Stimulated activated naive CD8-positive, alpha-beta T cell treated with anti-CD3 and anti-CD28 coated beads, Interleukin-15, Interleukin-2, amounts not matched to agents 100 ng/mL and 50 ng/mL, for 24 hours (primary cell): ENCODE measurements around the gene AOAH.

Experiments used
- H3K27ac Mint-ChIP-seq: one replicate; pipeline ENCODE4 v1.8.0; 2021; ENCODE audit warnings: mild to moderate bottlenecking, mixed read lengths
- H3K27me3 Mint-ChIP-seq: one replicate; pipeline ENCODE4 v1.8.0; 2021; ENCODE audit warnings: mixed read lengths
- H3K36me3 Mint-ChIP-seq: one replicate; pipeline ENCODE4 v1.8.0; 2021; ENCODE audit warnings: low read depth, mixed read lengths
- H3K4me1 Mint-ChIP-seq: one replicate; pipeline ENCODE4 v1.8.0; 2021; ENCODE audit warnings: low read depth, mixed read lengths
- H3K4me3 Mint-ChIP-seq: one replicate; pipeline ENCODE4 v1.8.0; 2021; ENCODE audit warnings: mild to moderate bottlenecking, mixed read lengths
- H3K9me3 Mint-ChIP-seq: one replicate; pipeline ENCODE4 v1.8.0; 2021; ENCODE audit warnings: mixed read lengths

The AOAH gene

GRCh38 chr7:36723951-36724664 lies at the start of gene AOAH:
Gene AOAH, minus strand, starts transcription at chr7:36724494. Its CDS starts 346 bp downstream, at chr7:36724148.
- Mint-ChIP-seq H3K27ac (peak within 1 kb of the TSS; percentile 92), H3K4me1 (peaks cover 87% of the 10 kb centered on the region), H3K36me3 (peaks cover 3% of the 10 kb centered on the region), H3K4me3 (peak within 1 kb of the TSS; percentile 87), H3K9me3 (no peaks in the 10 kb centered on the region), H3K27me3 (no peaks in the 10 kb centered on the region)

- H3K27ac Mint-ChIP-seq: no peak overlapping the region
These were observed 42.2 kb upstream of the AOAH start for GRCh38 chr7:36766451-36766850.

GRCh38 chr7:36765605-36766004 lies 41.3 kb upstream of the AOAH start:
- Mint-ChIP-seq H3K4me1 (peaks cover 18% of the 10 kb centered on the region), H3K4me3 (no peak overlapping the region), H3K27me3 (no peaks in the 10 kb centered on the region), H3K36me3 (no peaks in the 10 kb centered on the region), H3K9me3 (no peaks in the 10 kb centered on the region), H3K27ac (no peak overlapping the region)

More at GRCh38 chr7:36766451-36766850, 42.2 kb upstream of the AOAH start:
- Mint-ChIP-seq H3K27me3 (no peaks in the 10 kb centered on the region), H3K4me1 (peaks cover 15% of the 10 kb centered on the region), H3K36me3 (no peaks in the 10 kb centered on the region), H3K4me3 (no peak overlapping the region), H3K9me3 (no peaks in the 10 kb centered on the region)

- Mint-ChIP-seq H3K9me3 (no peaks in the 10 kb centered on the region), H3K4me3 (no peak overlapping the region), H3K4me1 (peaks cover 18% of the 10 kb centered on the region), H3K27ac (no peak overlapping the region), H3K36me3 (no peaks in the 10 kb centered on the region), H3K27me3 (no peaks in the 10 kb centered on the region)
These were observed 40.6 kb upstream of the AOAH start for GRCh38 chr7:36764929-36765328.

GRCh38 chr7:36763132-36763816 lies 39.0 kb upstream of the AOAH start:
- Mint-ChIP-seq H3K4me1 (peaks cover 18% of the 10 kb centered on the region), H3K9me3 (no peaks in the 10 kb centered on the region), H3K27ac (no peak overlapping the region), H3K27me3 (no peaks in the 10 kb centered on the region), H3K36me3 (no peaks in the 10 kb centered on the region), H3K4me3 (no peak overlapping the region)

GRCh38 chr7:36762394-36762793 lies 38.1 kb upstream of the AOAH start:
- Mint-ChIP-seq H3K27ac (no peak overlapping the region), H3K4me1 (peaks cover 18% of the 10 kb centered on the region)

GRCh38 chr7:36761835-36762234 lies 37.5 kb upstream of the AOAH start:
- H3K36me3 Mint-ChIP-seq: no peaks in the 10 kb centered on the region
- H3K27me3 Mint-ChIP-seq: no peaks in the 10 kb centered on the region
- no peaks in the 10 kb centered on the region for H3K9me3 Mint-ChIP-seq
- no peak overlapping the region for H3K27ac Mint-ChIP-seq
- no peak overlapping the region for H3K4me3 Mint-ChIP-seq
- peaks cover 18% of the 10 kb centered on the region for H3K4me1 Mint-ChIP-seq

More at GRCh38 chr7:36762394-36762793, 38.1 kb upstream of the AOAH start:
- Mint-ChIP-seq H3K4me3 (no peak overlapping the region), H3K36me3 (no peaks in the 10 kb centered on the region), H3K27me3 (no peaks in the 10 kb centered on the region), H3K9me3 (no peaks in the 10 kb centered on the region)

GRCh38 chr7:36760856-36761762 lies 36.8 kb upstream of the AOAH start:
- Mint-ChIP-seq H3K27ac (no peak overlapping the region), H3K4me3 (no peak overlapping the region)

GRCh38 chr7:36758879-36759278 lies 34.6 kb upstream of the AOAH start:
- Mint-ChIP-seq H3K27ac (no peak overlapping the region), H3K4me3 (no peak overlapping the region), H3K4me1 (peaks cover 7% of the 10 kb centered on the region), H3K27me3 (no peaks in the 10 kb centered on the region), H3K9me3 (no peaks in the 10 kb centered on the region), H3K36me3 (no peaks in the 10 kb centered on the region)

More at GRCh38 chr7:36760856-36761762, 36.8 kb upstream of the AOAH start:
- H3K4me1 Mint-ChIP-seq: peaks cover 18% of the 10 kb centered on the region
- H3K9me3 Mint-ChIP-seq: no peaks in the 10 kb centered on the region
- no peaks in the 10 kb centered on the region for H3K36me3 Mint-ChIP-seq
- H3K27me3 Mint-ChIP-seq: no peaks in the 10 kb centered on the region

GRCh38 chr7:36755484-36755883 lies 31.2 kb upstream of the AOAH start:
- Mint-ChIP-seq H3K4me3 (no peak overlapping the region), H3K4me1 (peaks cover 4% of the 10 kb centered on the region), H3K27me3 (peaks cover 4% of the 10 kb centered on the region), H3K27ac (no peak overlapping the region), H3K36me3 (no peaks in the 10 kb centered on the region), H3K9me3 (no peaks in the 10 kb centered on the region)

GRCh38 chr7:36752026-36752711 lies 27.9 kb upstream of the AOAH start:
- H3K4me3 Mint-ChIP-seq: no peak overlapping the region
- H3K36me3 Mint-ChIP-seq: no peaks in the 10 kb centered on the region
- peaks cover 4% of the 10 kb centered on the region for H3K27me3 Mint-ChIP-seq
- H3K27ac Mint-ChIP-seq: no peak overlapping the region
- H3K9me3 Mint-ChIP-seq: no peaks in the 10 kb centered on the region
- H3K4me1 Mint-ChIP-seq: peaks cover 30% of the 10 kb centered on the region

GRCh38 chr7:36750451-36750850 lies 26.2 kb upstream of the AOAH start:
- Mint-ChIP-seq H3K4me1 (peaks cover 44% of the 10 kb centered on the region), H3K27me3 (peaks cover 4% of the 10 kb centered on the region), H3K4me3 (no peak overlapping the region), H3K27ac (no peak overlapping the region), H3K9me3 (no peaks in the 10 kb centered on the region), H3K36me3 (no peaks in the 10 kb centered on the region)

GRCh38 chr7:36749282-36749960 lies 25.1 kb upstream of the AOAH start:
- Mint-ChIP-seq H3K4me3 (no peak overlapping the region), H3K27ac (no peak overlapping the region), H3K36me3 (no peaks in the 10 kb centered on the region), H3K4me1 (peaks cover 40% of the 10 kb centered on the region), H3K27me3 (peaks cover 4% of the 10 kb centered on the region), H3K9me3 (no peaks in the 10 kb centered on the region)

- Mint-ChIP-seq H3K4me1 (peaks cover 42% of the 10 kb centered on the region), H3K4me3 (peak overlapping the region; percentile 35), H3K36me3 (no peaks in the 10 kb centered on the region), H3K27me3 (peaks cover 1% of the 10 kb centered on the region), H3K9me3 (no peaks in the 10 kb centered on the region), H3K27ac (peak overlapping the region; percentile 85)
These were observed 23.8 kb upstream of the AOAH start for GRCh38 chr7:36748017-36748487.
